Spinal cord (tissue), 10 donors: ENCODE data around the gene NBEA. TPM values are rescaled to one million over a fixed set of nuclear protein-coding genes. Genes with fewer than 3 reads are reported as not detected.

Source experiments
- DNase-seq, 6 donors: peaks; one replicate each; pipeline versions ENCODE4 v3.0.0 to v3.0.0-alpha.2; 2013 to 2015; ENCODE audit warnings: low spot score in 6 of 6, low read depth in 4 of 6
- H3K27ac ChIP-seq: one replicate; pipeline ENCODE4 v1.5.1; 2013; ENCODE audit warnings: low read depth, low read length, control low read depth
- H3K27me3 ChIP-seq: one replicate; pipeline ENCODE4 v1.6.1; 2013; ENCODE audit warnings: low read length; ENCODE audit not compliant: control insufficient read depth, insufficient read depth
- H3K36me3 ChIP-seq: one replicate; pipeline ENCODE4 v1.6.1; 2013; ENCODE audit warnings: low read length; ENCODE audit not compliant: control insufficient read depth, insufficient read depth
- H3K4me1 ChIP-seq: one replicate; pipeline ENCODE4 v1.6.1; 2013; ENCODE audit warnings: low read length; ENCODE audit not compliant: control insufficient read depth, insufficient read depth
- H3K4me3 ChIP-seq: one replicate; pipeline ENCODE4 v1.5.1; 2013; ENCODE audit warnings: low read depth, low read length, control low read depth
- H3K9me3 ChIP-seq: one replicate; pipeline ENCODE4 v1.6.1; 2013; ENCODE audit warnings: low read length; ENCODE audit not compliant: control insufficient read depth, insufficient read depth
- WGBS: methylation state at CpG from one replicate; pipeline ENCODE4 v1.1.5; 2013; ENCODE audit warnings: missing lambda C conversion rate; ENCODE audit not compliant: insufficient coverage; 5-methylcytosine and 5-hydroxymethylcytosine counted together
- polyA plus RNA-seq, 2 donors: library from polyadenylated mRNA; unstranded; fragments of 120-200 nt; gene quantifications; one replicate each; pipeline ENCODE4 v1.2.1, GENCODE V29; 2013; ENCODE audit not compliant: insufficient read length in 2 of 2
- total RNA-seq, 2 donors: library from RNA; depleted of rRNA in 1 of 2; stranded (reverse); fragments of 120-200 nt in 1 of 2; fragments of >200 nt in 1 of 2; gene quantifications; one replicate each; pipeline versions ENCODE4 v1.2.3 to v1.2.4, GENCODE V29; 2013 to 2014
- donor health status: healthy.

Gene NBEA
- total and polyA plus RNA-seq, 4 donors = 39.1 to 136 (median 72.8) TPM

- H3K27ac ChIP-seq = no peak overlapping the region
- H3K4me3 ChIP-seq = no peak overlapping the region
- no peaks in the 10 kb centered on the region for H3K36me3 ChIP-seq
- no peak for DNase-seq
- no CpG with 5 or more reads among the region's 1 CpG for WGBS
- H3K27me3 ChIP-seq = no peaks in the 10 kb centered on the region
- H3K4me1 ChIP-seq = no peaks in the 10 kb centered on the region
- no peaks in the 10 kb centered on the region for H3K9me3 ChIP-seq
Measured at GRCh38 chr13:35219021-35219420, 277.0 kb downstream of the NBEA start.

GRCh38 chr13:35225159-35225558 is 283.1 kb downstream of the NBEA start:
- no peaks in the 10 kb centered on the region for H3K4me1 ChIP-seq
- no CpG with 5 or more reads among the region's 1 CpG for WGBS
- no peaks in the 10 kb centered on the region for H3K9me3 ChIP-seq
- H3K4me3 ChIP-seq = no peak overlapping the region
- H3K27ac ChIP-seq = no peak overlapping the region
- H3K36me3 ChIP-seq = no peaks in the 10 kb centered on the region
- no peak for DNase-seq
- no peaks in the 10 kb centered on the region for H3K27me3 ChIP-seq

- Histone ChIP-seq H3K27me3 (no peaks in the 10 kb centered on the region), H3K4me1 (no peaks in the 10 kb centered on the region), H3K36me3 (no peaks in the 10 kb centered on the region), H3K9me3 (no peaks in the 10 kb centered on the region), H3K4me3 (no peak overlapping the region), H3K27ac (no peak overlapping the region)
- peak in 2 of 6 donors; percentile 4 to 37 for DNase-seq
- WGBS = no CpG with 5 or more reads among the region's 2 CpGs
Measured at GRCh38 chr13:35225582-35225981, 283.5 kb downstream of the NBEA start.

DNA sequence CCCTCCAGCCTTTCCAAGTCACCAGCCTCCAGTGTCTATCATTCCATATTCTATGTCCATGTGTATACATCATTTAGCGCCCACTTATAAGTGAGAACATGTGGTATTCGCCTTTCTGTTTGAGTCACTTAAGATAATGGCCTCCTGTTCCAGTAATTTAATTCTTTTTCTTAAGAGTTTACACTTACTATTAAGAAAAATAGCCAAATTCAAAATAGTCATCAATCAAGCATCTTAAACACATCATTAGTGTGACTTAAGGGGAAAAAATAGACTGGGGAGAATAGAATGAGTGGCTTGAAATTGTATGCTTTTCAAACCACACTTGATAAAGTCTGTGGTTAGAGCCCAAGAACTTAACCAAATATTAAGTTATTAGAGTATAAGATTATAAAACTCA is 286.5 kb downstream of the NBEA start:
- no CpG with 5 or more reads among the region's 2 CpGs for WGBS
- Histone ChIP-seq H3K4me3 (no peak overlapping the region), H3K27me3 (no peaks in the 10 kb centered on the region), H3K9me3 (no peaks in the 10 kb centered on the region), H3K27ac (no peak overlapping the region), H3K36me3 (no peaks in the 10 kb centered on the region), H3K4me1 (no peaks in the 10 kb centered on the region)
- DNase-seq = no peak

- Histone ChIP-seq H3K4me1 (no peaks in the 10 kb centered on the region), H3K4me3 (no peak overlapping the region), H3K36me3 (no peaks in the 10 kb centered on the region), H3K27ac (no peak overlapping the region), H3K9me3 (no peaks in the 10 kb centered on the region), H3K27me3 (no peaks in the 10 kb centered on the region)
- no peak for DNase-seq
- WGBS = no CpG with 5 or more reads among the region's 1 CpG
Measured at GRCh38 chr13:35231426-35231825, 289.4 kb downstream of the NBEA start.

DNA sequence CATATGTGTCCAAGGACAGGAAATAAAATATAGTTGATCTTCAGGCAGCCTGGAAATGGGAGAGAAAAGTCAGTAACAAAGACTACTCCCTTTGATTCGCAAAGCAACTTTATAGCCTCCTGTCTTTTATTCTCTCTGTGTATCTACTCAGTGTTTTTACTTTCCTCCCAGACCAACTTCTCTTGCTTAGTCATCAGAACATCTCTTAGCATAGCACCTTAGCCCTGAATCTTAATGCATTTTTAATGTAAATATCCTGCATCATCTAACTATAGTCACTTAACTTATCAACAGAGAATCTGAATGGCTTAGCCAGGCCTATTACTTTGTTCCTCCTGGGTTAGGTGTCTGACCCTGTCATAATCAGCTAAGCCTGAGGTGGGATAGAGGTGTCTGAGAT is 296.2 kb downstream of the NBEA start:
- no CpG with 5 or more reads among the region's 1 CpG for WGBS
- Histone ChIP-seq H3K27me3 (no peaks in the 10 kb centered on the region), H3K9me3 (no peaks in the 10 kb centered on the region), H3K4me1 (no peaks in the 10 kb centered on the region), H3K27ac (no peak overlapping the region), H3K36me3 (peaks cover 3% of the 10 kb centered on the region), H3K4me3 (no peak overlapping the region)
- no peak for DNase-seq

DNA sequence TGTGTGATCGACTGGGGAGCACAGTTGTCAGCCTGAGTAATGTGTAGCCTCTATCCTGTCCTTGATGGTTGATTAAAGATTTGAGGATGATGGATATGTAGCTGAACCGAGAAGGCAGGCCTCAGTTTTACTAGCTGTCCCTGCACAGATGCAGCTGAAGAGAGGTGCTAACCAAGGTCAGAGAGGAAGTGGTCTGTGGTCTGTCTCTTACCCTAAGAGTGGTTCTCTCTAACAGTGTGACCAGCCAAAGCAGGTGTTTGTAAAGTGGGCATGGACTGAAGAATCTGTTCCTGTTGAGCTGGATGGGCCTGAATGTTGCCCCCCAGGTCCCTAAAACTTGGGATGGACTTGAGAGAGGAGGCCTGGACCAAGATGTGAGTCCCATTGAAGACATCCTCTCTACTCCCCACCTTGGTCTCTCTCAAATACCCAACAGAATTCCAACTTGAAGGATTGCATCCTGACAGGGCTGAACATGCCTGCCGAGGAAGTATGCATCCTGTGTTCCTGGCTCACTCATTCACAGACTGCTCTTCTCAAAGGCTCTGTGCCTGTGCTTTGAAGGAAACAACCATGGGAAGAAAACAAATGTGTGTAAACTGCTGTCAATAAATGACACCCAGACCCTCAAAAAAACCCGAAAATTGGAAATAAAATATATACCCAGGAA is 310.6 kb downstream of the NBEA start:
- 83% methylated on average over 3 of the region's 4 CpGs for WGBS

GRCh38 chr13:35255241-35255640 is 313.2 kb downstream of the NBEA start:
- DNase-seq = no peak
- H3K9me3 ChIP-seq = no peaks in the 10 kb centered on the region
- peaks cover 29% of the 10 kb centered on the region for H3K36me3 ChIP-seq
- H3K27ac ChIP-seq = no peak overlapping the region
- WGBS = 96% methylated on average over 8 of the region's 8 CpGs
- H3K4me3 ChIP-seq = no peak overlapping the region
- H3K27me3 ChIP-seq = no peaks in the 10 kb centered on the region
- no peaks in the 10 kb centered on the region for H3K4me1 ChIP-seq

More for the DNA sequence above, 310.6 kb downstream of the NBEA start:
- Histone ChIP-seq H3K36me3 (peaks cover 29% of the 10 kb centered on the region), H3K4me1 (no peaks in the 10 kb centered on the region), H3K27me3 (no peaks in the 10 kb centered on the region), H3K4me3 (no peak overlapping the region), H3K27ac (no peak overlapping the region), H3K9me3 (peaks cover 2% of the 10 kb centered on the region)
- no peak for DNase-seq

DNA sequence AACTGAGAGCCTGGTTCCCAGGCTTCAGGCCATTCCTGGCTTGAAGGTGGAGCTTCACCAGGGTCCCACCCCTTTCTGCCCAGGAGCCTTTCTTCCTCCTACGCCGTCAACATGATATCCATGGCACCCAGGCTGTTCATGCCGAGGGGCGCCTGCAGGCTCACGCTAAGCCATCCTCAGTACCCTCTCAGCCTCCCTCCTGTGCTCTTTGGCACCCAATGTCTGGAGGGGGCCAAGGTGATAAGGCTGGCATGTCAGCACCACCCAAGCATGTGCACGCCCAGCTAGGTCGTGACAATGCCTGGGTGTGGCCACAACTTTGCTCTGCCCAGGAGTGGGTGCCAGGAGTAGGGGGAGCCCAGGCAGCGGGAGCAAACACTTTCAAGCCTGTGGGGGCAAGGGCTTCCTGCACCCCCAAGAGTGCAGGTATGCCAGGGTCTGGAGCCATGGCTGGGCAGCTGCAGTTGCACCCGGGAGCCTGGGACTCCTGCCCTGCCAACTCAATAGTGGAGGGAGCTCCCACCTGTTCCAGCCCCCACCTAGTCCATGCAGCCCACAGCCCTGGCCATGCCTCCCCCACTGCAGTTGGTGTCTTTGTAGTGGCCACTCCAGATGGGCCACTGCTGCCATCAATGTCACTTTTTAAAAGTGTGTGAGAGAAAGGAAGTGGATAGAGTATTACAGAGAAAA is 314.5 kb downstream of the NBEA start:
- WGBS = 97% methylated on average over 9 of the region's 9 CpGs

GRCh38 chr13:35260316-35260715 is 318.2 kb downstream of the NBEA start:
- no peaks in the 10 kb centered on the region for H3K4me1 ChIP-seq
- no peak overlapping the region for H3K4me3 ChIP-seq
- no peak for DNase-seq
- no peaks in the 10 kb centered on the region for H3K27me3 ChIP-seq
- no peak overlapping the region for H3K27ac ChIP-seq
- peaks cover 11% of the 10 kb centered on the region for H3K36me3 ChIP-seq
- H3K9me3 ChIP-seq = no peaks in the 10 kb centered on the region

More for the DNA sequence above, 314.5 kb downstream of the NBEA start:
- Histone ChIP-seq H3K4me1 (no peaks in the 10 kb centered on the region), H3K36me3 (peaks cover 22% of the 10 kb centered on the region), H3K9me3 (no peaks in the 10 kb centered on the region), H3K27me3 (no peaks in the 10 kb centered on the region), H3K4me3 (no peak overlapping the region), H3K27ac (no peak overlapping the region)
- no peak for DNase-seq
